Suprapubic skin (tissue), 4 donors: ENCODE measurements around the gene SHBG. TPM values are rescaled to one million over a fixed set of nuclear protein-coding genes. Genes with fewer than 3 reads are reported as not detected.
"Not testable (repeated sequence)": the region's sequence is repeated elsewhere in the genome, so short reads cannot be mapped to it uniquely, and the experiment has no call there.

Experiments used
- DNase-seq, 2 donors: peaks; one replicate each; pipeline ENCODE4 v3.0.0-alpha.2; 2019; ENCODE audit warnings: low spot score in 2 of 2
- H3K27ac ChIP-seq: fragments of 200-600 bp; sonication (generic); one replicate; pipeline ENCODE4 v1.5.1; 2019
- H3K27me3 ChIP-seq: fragments of 200-600 bp; sonication (generic); one replicate; pipeline ENCODE4 v1.5.1; 2019
- H3K36me3 ChIP-seq: fragments of 200-600 bp; sonication (generic); one replicate; pipeline ENCODE4 v1.5.1; 2019
- H3K4me1 ChIP-seq: fragments of 200-600 bp; sonication (generic); one replicate; pipeline ENCODE4 v1.5.1; 2019
- H3K4me3 ChIP-seq: fragments of 200-600 bp; sonication (generic); one replicate; pipeline ENCODE4 v1.5.1; 2019; ENCODE audit warnings: mild to moderate bottlenecking
- H3K9me3 ChIP-seq: fragments of 200-600 bp; sonication (generic); one replicate; pipeline ENCODE4 v1.5.1; 2019
- EP300 ChIP-seq: sonication (generic); formaldehyde crosslinking; IDR thresholded peaks from one replicate; pipeline ENCODE4 v1.6.1; 2017; ENCODE audit warnings: antibody characterized with exemption
- POLR2A ChIP-seq, 2 donors: fragments of 450-650 bp; IDR thresholded peaks; one replicate each; pipeline ENCODE4 v1.6.1; 2017; ENCODE audit warnings: antibody characterized with exemption in 2 of 2, mild to moderate bottlenecking in 2 of 2, moderate library complexity in 2 of 2
- POLR2AphosphoS5 ChIP-seq, 3 donors: sonication (generic); formaldehyde crosslinking; IDR thresholded peaks; one replicate each; pipeline ENCODE4 v1.6.1; 2017; ENCODE audit warnings: antibody characterized with exemption in 3 of 3
- WGBS: methylation state at CpG from one replicate; pipeline ENCODE4 v1.1.5; 2018; 5-methylcytosine and 5-hydroxymethylcytosine counted together
- total RNA-seq, 4 donors: library from RNA; depleted of rRNA; stranded (reverse); fragments of >200 nt; gene quantifications; one replicate each; pipeline ENCODE4 v1.1.0, GENCODE V29; 2016
- TF ChIP-seq, protein P1 (sequence below), 2 donors: fragments of 200-600 bp in 1 of 2; fragments of 450-650 bp in 1 of 2; sonication (generic) in 1 of 2; IDR thresholded peaks; one replicate each; pipeline ENCODE4 v1.5.1; 2016 to 2019; ENCODE audit warnings: antibody characterized with exemption in 2 of 2, mild to moderate bottlenecking in 1 of 2, moderate library complexity in 1 of 2

SHBG gene
- total RNA-seq, 4 donors from 2014 or later = not detected

DNA sequence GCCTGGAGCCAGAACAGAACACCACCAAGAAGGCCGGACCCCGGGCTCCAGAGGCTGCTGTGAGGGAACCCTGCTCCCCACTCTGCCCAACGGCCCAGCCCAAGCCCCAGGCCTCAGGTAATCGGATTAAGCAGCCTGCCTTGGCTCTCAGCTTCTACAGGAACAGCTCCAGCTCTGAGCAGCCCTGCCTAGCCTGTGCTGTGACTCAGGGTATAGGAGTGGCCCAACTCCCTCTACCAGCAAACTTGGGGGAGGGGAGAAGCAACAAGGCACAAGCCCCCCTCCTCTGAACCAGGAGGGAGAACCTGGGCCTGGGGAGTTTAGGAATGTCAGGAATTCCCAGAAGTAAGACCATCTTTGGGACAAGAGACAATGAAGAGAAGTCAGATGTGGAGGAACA is 39.2 kb upstream of the SHBG start:
- H3K36me3 ChIP-seq = peaks cover 54% of the 10 kb centered on the region
- no peak overlapping the region for H3K4me3 ChIP-seq
- TF ChIP-seq EP300 (no peak), POLR2A (IDR thresholded peaks at IDR 0.05) (no peak), POLR2AphosphoS5 (IDR thresholded peaks at IDR 0.05) (no peak)
- TF ChIP-seq, protein P1, sequence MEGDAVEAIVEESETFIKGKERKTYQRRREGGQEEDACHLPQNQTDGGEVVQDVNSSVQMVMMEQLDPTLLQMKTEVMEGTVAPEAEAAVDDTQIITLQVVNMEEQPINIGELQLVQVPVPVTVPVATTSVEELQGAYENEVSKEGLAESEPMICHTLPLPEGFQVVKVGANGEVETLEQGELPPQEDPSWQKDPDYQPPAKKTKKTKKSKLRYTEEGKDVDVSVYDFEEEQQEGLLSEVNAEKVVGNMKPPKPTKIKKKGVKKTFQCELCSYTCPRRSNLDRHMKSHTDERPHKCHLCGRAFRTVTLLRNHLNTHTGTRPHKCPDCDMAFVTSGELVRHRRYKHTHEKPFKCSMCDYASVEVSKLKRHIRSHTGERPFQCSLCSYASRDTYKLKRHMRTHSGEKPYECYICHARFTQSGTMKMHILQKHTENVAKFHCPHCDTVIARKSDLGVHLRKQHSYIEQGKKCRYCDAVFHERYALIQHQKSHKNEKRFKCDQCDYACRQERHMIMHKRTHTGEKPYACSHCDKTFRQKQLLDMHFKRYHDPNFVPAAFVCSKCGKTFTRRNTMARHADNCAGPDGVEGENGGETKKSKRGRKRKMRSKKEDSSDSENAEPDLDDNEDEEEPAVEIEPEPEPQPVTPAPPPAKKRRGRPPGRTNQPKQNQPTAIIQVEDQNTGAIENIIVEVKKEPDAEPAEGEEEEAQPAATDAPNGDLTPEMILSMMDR (IDR thresholded peaks at IDR 0.05) = no peak
- H3K9me3 ChIP-seq = no peaks in the 10 kb centered on the region
- H3K27me3 ChIP-seq = no peaks in the 10 kb centered on the region
- H3K27ac ChIP-seq = peak overlapping the region; percentile 79
- WGBS = 17% methylated on average over 4 of the region's 4 CpGs
- peaks cover 53% of the 10 kb centered on the region for H3K4me1 ChIP-seq
- no peak for DNase-seq

DNA sequence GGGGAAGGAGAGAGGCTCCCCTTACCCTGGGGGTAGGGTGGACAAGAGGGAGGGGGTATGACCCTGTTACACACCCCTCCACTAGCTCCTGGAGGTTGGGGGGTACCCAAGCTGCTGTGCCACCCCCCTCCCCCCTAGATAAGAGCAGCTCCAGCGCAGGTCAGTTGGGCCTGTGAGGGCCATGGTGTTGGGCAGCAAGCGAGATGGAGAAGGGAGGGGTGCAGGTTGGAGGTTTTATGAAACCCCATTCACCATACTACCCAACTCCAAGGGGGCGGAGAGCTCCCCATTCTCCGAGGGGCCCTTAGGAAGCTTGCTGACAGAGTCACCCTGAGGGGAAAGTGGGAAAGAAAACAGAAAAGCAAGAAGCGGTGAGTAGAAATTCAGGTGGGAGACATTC is 38.3 kb upstream of the SHBG start:
- TF ChIP-seq POLR2AphosphoS5 (IDR thresholded peaks at IDR 0.05) (no peak), EP300 (no peak)
- WGBS = 88% methylated on average over 5 of the region's 5 CpGs
- Histone ChIP-seq H3K9me3 (no peaks in the 10 kb centered on the region), H3K4me3 (no peak overlapping the region), H3K27ac (peak overlapping the region; percentile 79), H3K4me1 (peaks cover 50% of the 10 kb centered on the region), H3K36me3 (peaks cover 62% of the 10 kb centered on the region), H3K27me3 (no peaks in the 10 kb centered on the region)
- no peak for DNase-seq

DNA sequence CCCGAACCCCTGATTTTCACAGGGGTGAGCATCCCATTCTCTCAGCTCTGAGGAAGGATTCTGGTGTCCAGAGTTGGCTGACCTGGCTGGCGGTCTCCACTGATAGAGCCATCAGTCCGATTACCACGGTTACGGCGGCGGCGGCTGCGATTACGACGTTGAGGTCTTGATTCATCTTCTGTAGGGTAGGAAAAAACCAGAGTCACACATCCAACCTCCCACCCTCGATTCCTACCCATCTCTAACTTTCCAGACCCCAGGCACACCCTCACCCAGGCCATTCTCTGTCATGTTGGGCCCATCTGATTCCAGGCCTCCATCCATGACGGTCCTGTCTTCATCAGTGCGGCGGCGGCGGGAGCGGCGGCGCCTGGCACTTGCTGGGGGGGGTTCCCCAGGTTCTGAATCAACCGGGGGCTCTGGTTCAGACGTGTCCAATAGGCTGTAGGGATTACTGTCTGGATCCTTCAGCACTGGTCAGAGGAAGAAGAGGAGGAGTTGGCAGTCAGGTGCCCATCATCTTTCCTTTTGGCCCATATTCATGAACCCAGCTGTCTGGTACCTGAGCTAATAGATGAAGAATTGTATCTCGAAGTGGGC is 37.4 kb upstream of the SHBG start:
- Histone ChIP-seq H3K27me3 (no peaks in the 10 kb centered on the region), H3K9me3 (no peaks in the 10 kb centered on the region), H3K4me3 (no peak overlapping the region), H3K27ac (no peak overlapping the region), H3K36me3 (peaks cover 65% of the 10 kb centered on the region), H3K4me1 (peaks cover 41% of the 10 kb centered on the region)
- WGBS = 93% methylated on average over 23 of the region's 23 CpGs
- no peak for DNase-seq
- no peak for TF ChIP-seq EP300
- TF ChIP-seq POLR2AphosphoS5 (IDR thresholded peaks at IDR 0.05) = no peak
- TF ChIP-seq, protein P1 (IDR thresholded peaks at IDR 0.05) = no peak
- no peak for TF ChIP-seq POLR2A (IDR thresholded peaks at IDR 0.05)

DNA sequence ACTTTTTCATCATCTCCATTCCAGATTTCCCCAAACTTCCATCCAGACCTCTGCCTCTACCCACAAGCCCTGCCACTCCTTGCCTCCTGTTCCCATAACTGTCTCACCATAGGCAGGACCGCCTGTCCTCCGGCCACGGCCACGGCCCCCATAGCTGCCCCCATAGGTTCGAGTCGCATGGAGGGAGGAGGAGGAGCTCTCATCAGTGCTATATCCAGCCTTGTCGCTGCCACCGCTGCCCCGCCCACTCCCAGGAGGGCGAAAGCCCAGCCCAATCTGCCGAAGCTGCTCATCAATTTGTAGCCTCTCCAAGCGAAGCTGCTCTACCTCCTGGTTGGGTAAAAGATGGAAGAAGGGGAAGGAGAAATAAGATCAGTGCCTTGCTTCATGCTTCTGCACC is 36.6 kb upstream of the SHBG start:
- H3K4me3 ChIP-seq = no peak overlapping the region
- H3K36me3 ChIP-seq = peaks cover 69% of the 10 kb centered on the region
- TF ChIP-seq EP300 (no peak), POLR2AphosphoS5 (IDR thresholded peaks at IDR 0.05) (no peak), POLR2A (IDR thresholded peaks at IDR 0.05) (no peak)
- TF ChIP-seq, protein P1 (IDR thresholded peaks at IDR 0.05) = no peak
- H3K4me1 ChIP-seq = peaks cover 33% of the 10 kb centered on the region
- no peaks in the 10 kb centered on the region for H3K27me3 ChIP-seq
- no peaks in the 10 kb centered on the region for H3K9me3 ChIP-seq
- 79% methylated on average over 12 of the region's 12 CpGs for WGBS
- no peak overlapping the region for H3K27ac ChIP-seq
- DNase-seq = no peak

DNA sequence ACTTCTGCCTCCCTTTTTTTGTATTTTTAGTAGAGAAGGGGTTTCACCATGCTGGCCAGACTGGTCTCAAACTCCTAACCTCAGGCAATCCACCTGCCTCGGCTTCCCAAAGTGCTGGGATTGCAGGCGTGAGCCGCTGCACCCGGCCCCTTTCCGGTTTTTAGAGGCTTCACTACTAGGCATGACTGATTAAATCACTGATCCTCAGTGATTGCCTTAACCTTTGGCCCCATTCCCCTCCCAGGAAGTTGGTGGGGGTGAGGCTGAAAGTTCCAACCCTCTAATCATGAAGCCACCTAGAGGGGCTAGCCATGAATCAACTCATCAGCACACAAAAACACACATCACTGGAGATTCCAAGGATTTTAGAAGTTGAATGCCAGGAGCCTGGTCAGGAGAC is 32.4 kb upstream of the SHBG start:
- H3K27ac ChIP-seq, H3K4me1 ChIP-seq, H3K4me3 ChIP-seq, H3K9me3 ChIP-seq, DNase-seq, H3K27me3 ChIP-seq: not testable (repeated sequence)
- peaks cover 96% of the 10 kb centered on the region for H3K36me3 ChIP-seq
- 70% methylated on average over 5 of the region's 5 CpGs for WGBS

DNA sequence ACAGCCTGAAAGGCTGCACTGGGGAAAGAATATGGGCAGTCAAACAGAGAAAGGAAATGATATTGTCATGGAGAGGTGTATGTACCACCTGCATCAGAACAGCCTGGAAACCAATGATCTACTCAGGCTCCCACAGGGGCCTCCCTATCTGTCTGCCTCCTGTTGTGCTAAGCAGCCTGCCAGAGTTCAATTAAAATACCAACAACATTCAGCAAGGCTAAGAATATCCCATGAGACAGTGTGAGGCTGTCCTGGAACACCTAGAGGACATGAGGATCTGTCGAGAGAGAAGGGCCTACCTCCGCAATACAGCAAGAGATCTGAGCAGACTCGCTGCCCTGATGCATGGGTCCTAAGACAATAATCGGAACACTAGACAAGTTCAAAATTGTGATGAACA is 23.7 kb upstream of the SHBG start:
- no peak for DNase-seq
- TF ChIP-seq, protein P1 (IDR thresholded peaks at IDR 0.05) = no peak
- TF ChIP-seq POLR2A (IDR thresholded peaks at IDR 0.05) (no peak), EP300 (no peak), POLR2AphosphoS5 (IDR thresholded peaks at IDR 0.05) (no peak)
- H3K9me3 ChIP-seq = no peaks in the 10 kb centered on the region
- no peaks in the 10 kb centered on the region for H3K27me3 ChIP-seq
- 95% methylated on average over 4 of the region's 4 CpGs for WGBS
- H3K36me3 ChIP-seq = peaks cover 56% of the 10 kb centered on the region
- H3K27ac ChIP-seq = no peak overlapping the region
- H3K4me1 ChIP-seq = peaks cover 16% of the 10 kb centered on the region
- no peak overlapping the region for H3K4me3 ChIP-seq
